Upper lobe of right lung (tissue), 1 donor: ENCODE measurements around the gene EHBP1L1. TPM values are rescaled to one million over a fixed set of nuclear protein-coding genes. Genes with fewer than 3 reads are reported as not detected.
"Not testable (repeated sequence)": the region's sequence is repeated elsewhere in the genome, so short reads cannot be mapped to it uniquely, and the experiment has no call there.

Experiments
- ATAC-seq: fragments of 200-7000 bp; cut with Tn5 transposase; one replicate; pipeline ENCODE4 v1.9.1; 2020; ENCODE audit warnings: mild to moderate bottlenecking, moderate library complexity
- DNase-seq: peaks from one replicate; pipeline ENCODE4 v3.0.0-alpha.2; 2020
- H3K27ac ChIP-seq: fragments of 200-600 bp; one replicate; pipeline ENCODE4 v1.8.0; 2022
- H3K27me3 ChIP-seq: fragments of 200-600 bp; one replicate; pipeline ENCODE4 v1.8.0; 2022; ENCODE audit warnings: mild to moderate bottlenecking
- H3K36me3 ChIP-seq: fragments of 200-600 bp; one replicate; pipeline ENCODE4 v1.8.0; 2022
- H3K4me1 ChIP-seq: fragments of 200-600 bp; one replicate; pipeline ENCODE4 v1.8.0; 2022
- H3K4me3 ChIP-seq: fragments of 200-600 bp; one replicate; pipeline ENCODE4 v1.8.0; 2022; ENCODE audit warnings: mild to moderate bottlenecking
- H3K9me3 ChIP-seq: fragments of 200-600 bp; one replicate; pipeline ENCODE4 v1.8.0; 2022
- CTCF ChIP-seq: fragments of 200-600 bp; IDR thresholded peaks from one replicate; pipeline ENCODE4 v1.8.0; 2022; ENCODE audit warnings: antibody characterized with exemption
- intact Hi-C: fragments of 100-400 bp; cut with DNase I; formaldehyde crosslinking; loops from one replicate; pipeline ENCODE4 v1.11.0; 2022
- total RNA-seq: library from RNA; stranded (reverse); fragmentation: NEBNext Ultra II Directional; extraction: Animal tissue kit (Norgen Biotek cat#: 25700); gene quantifications from one replicate; pipeline ENCODE4 v1.2.1, GENCODE V29; 2021
- donor health status: DM: no; HTN: yes; CAD: no; lungs with severe emphysema.

The EHBP1L1 gene
- total RNA-seq, 1 donor from 2014 or later = 88.3 TPM

- Histone ChIP-seq H3K4me1 (peaks cover 26% of the 10 kb centered on the region), H3K36me3 (peaks cover 44% of the 10 kb centered on the region), H3K27me3 (no peaks in the 10 kb centered on the region), H3K27ac (peak overlapping the region; percentile 85), H3K9me3 (no peaks in the 10 kb centered on the region), H3K4me3 (no peak overlapping the region)
- intact Hi-C loops = no loop called here
- ATAC-seq = no peak
- no peak for TF ChIP-seq CTCF
- no peak for DNase-seq
These were observed 60.5 kb downstream of the EHBP1L1 start for GRCh38 chr11:65636108-65637031.

- intact Hi-C loops = no loop called here
- peak overlapping the region; percentile 85 for H3K27ac ChIP-seq
- no peak for TF ChIP-seq CTCF
- ATAC-seq (no peak), DNase-seq (no peak)
- peaks cover 31% of the 10 kb centered on the region for H3K4me1 ChIP-seq
- no peaks in the 10 kb centered on the region for H3K9me3 ChIP-seq
- peaks cover 40% of the 10 kb centered on the region for H3K36me3 ChIP-seq
- H3K27me3 ChIP-seq = no peaks in the 10 kb centered on the region
- H3K4me3 ChIP-seq = peak overlapping the region; percentile 76
These were observed 61.2 kb downstream of the EHBP1L1 start for GRCh38 chr11:65637032-65637557.

GRCh38 chr11:65637794-65638419 lies 62.1 kb downstream of the EHBP1L1 start, which contains the start of gene SIPA1:
Gene SIPA1, plus strand, starts transcription at chr11:65638101. Its CDS starts 2,821 bp downstream, at chr11:65640922.
- ATAC-seq = peak; percentile 81
- Histone ChIP-seq H3K4me1 (peaks cover 36% of the 10 kb centered on the region), H3K27me3 (no peaks in the 10 kb centered on the region), H3K9me3 (no peaks in the 10 kb centered on the region), H3K36me3 (peaks cover 48% of the 10 kb centered on the region), H3K4me3 (peak within 1 kb of the TSS; percentile 76), H3K27ac (peak within 1 kb of the TSS; percentile 85)
- peak; percentile 87 for DNase-seq
- TF ChIP-seq CTCF = peak; percentile 55
- intact Hi-C loops = no loop called here

- H3K9me3 ChIP-seq, ATAC-seq, H3K27me3 ChIP-seq, DNase-seq, intact Hi-C loops: not testable (repeated sequence)
- peak overlapping the region; percentile 85 for H3K27ac ChIP-seq
- peak overlapping the region; percentile 76 for H3K4me3 ChIP-seq
- H3K36me3 ChIP-seq = peaks cover 49% of the 10 kb centered on the region
- H3K4me1 ChIP-seq = peaks cover 36% of the 10 kb centered on the region
These were observed 63.4 kb downstream of the EHBP1L1 start for GRCh38 chr11:65639228-65639597.

GRCh38 chr11:65639623-65640482 lies 64.0 kb downstream of the EHBP1L1 start:
- TF ChIP-seq CTCF = no peak
- peaks cover 36% of the 10 kb centered on the region for H3K4me1 ChIP-seq
- H3K9me3 ChIP-seq = no peaks in the 10 kb centered on the region
- intact Hi-C loops = no loop called here
- H3K27ac ChIP-seq = peak overlapping the region; percentile 85
- ATAC-seq (peak; percentile 24), DNase-seq (no peak)
- no peaks in the 10 kb centered on the region for H3K27me3 ChIP-seq
- H3K4me3 ChIP-seq = peak overlapping the region; percentile 76
- H3K36me3 ChIP-seq = peaks cover 47% of the 10 kb centered on the region
